SIG-M5 (cell line): ENCODE measurements around the gene ENTPD2.
"Not testable (repeated sequence)": the region's sequence is repeated elsewhere in the genome, so short reads cannot be mapped to it uniquely, and the experiment has no call there.

Source experiments
- DNase-seq: peaks from one replicate; lab custom pipeline; 2025; lab: John Stamatoyannopoulos, UW

ENTPD2 gene

GRCh38 chr9:137045294-137046087, 8.4 kb downstream of the ENTPD2 start:
- DNase-seq: no peak

DNA sequence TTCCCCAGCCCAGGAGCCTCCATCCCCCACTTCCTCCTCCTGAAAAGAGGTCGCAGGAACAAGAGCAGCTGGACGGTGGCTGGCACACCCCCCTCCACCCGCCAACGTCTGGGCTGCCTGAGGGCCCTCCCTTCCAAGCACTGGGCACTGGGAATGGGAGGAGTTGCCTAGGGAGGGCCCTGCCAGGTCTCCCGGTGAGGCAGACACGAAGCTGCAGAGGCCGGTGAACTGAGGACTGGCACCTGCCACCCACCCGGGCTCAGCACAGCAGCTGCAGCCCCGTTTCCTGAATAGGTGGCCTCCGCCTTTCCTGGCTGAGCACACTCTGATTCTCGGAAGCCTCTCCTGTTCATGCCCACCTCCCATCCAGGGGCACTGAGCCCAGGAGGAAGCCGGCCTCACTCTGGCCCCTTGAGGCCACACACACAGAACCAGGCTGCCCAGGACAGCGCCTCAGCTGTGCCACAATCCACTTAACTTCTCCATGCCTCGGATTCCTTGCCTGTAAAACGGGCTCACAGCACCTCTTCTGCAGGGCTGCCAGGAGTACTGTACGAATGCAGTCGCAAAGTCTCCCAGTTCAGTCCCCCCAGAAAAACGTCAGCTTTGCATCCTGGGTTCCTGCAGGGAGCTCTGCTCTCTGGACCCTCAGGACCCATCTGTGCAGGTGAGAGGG, 9.2 kb downstream of the ENTPD2 start:
- no peak for DNase-seq

GRCh38 chr9:137044037-137044436, 9.8 kb downstream of the ENTPD2 start:
- no peak for DNase-seq

DNA sequence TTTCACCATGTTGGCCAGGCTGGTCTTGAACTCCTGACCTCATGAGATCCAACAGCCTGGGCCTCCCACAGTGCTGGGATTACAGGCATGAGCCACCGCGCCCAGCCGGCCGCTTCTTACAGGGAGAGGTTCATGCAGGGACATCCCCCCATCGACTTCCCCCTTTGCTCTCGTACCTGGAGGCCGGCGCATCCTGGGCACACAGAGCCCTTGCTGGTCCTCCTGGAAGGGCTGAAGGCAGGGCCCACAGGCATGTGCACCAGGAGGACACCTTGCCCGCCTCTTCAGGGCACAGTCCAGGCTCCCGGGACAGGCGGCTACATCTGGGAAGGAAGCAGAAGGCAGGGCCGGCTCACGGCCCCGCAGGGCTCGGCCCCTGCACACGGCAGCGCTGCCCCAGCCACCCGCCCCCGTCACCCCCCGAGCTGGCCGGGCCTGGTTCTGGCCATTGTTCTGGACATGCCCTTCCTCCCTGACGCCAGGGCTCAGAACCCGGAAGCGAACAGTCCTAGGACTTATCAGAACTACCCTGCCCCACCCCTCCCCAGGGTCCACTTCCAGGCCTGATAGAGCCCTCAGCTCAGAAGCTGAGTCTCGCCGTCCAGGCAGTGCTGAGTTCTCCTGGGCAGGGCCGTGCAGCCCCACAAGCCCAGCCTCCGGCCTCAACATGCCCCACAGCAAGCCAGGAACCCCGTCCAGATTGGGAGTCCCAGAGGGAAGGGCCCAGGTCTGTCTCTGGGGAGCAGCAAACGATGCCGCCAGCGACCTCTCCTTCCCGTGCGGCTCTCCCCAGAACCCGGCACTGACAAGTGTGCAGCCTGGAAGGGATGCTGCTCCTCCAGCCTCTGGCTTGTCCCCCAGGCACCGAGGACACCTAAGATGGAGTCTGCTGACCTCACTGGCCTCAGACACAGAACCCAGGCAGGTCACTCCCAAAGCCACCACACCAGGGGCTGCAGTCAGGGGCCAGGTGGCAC, 10.8 kb downstream of the ENTPD2 start:
- DNase-seq: no peak

DNA sequence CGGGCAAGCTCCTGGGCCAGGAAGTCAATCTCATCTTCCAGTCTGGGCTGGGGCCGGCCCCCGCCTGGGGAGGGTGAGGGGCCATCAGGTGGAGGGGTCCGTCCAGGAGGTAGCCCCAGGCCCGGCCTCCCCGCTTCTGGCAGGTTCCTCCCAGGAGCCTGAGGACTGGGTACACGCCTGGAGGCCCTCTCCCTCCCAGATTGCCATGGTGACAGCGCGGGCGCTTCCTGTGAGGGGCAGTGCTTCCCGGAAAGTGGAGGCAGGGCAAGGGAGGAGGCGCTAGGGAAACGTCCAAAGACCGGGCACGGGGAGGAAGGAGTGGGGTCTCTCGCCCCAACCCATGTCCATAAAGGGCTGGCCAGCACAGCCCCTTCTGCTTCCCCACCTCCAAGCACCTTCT, 12.7 kb downstream of the ENTPD2 start:
- no peak for DNase-seq

GRCh38 chr9:137040568-137040967, 13.3 kb downstream of the ENTPD2 start:
- DNase-seq: no peak

- no peak for DNase-seq
Measured at GRCh38 chr9:137039611-137040366, 14.1 kb downstream of the ENTPD2 start.

DNA sequence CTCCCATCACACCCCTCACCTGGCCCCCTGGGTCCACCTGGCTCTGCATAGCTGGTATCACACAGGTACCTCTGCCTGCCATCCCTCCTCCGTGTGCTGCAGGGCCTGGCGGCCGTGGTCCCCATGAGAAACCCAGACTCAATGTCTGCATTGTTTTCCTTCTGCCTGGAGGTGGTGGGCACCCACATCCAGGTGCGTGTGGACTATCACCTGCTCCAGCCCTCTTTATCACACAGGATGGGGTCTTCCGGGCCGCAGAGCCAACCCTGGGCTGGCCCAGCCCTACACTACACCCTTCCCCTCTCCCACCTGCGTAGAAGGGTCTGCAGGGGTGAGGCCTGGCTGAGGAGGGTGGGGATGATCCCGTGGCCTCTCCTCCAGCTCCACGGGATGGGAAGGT, 14.9 kb downstream of the ENTPD2 start:
- DNase-seq: no peak

GRCh38 chr9:137037483-137037882, 16.4 kb downstream of the ENTPD2 start:
- no peak for DNase-seq

GRCh38 chr9:137037035-137037434, 16.8 kb downstream of the ENTPD2 start:
- DNase-seq: no peak

GRCh38 chr9:137035937-137036336, 17.9 kb downstream of the ENTPD2 start:
- no peak for DNase-seq

- DNase-seq: no peak
Measured at GRCh38 chr9:137035507-137035834, 18.4 kb downstream of the ENTPD2 start.

DNA sequence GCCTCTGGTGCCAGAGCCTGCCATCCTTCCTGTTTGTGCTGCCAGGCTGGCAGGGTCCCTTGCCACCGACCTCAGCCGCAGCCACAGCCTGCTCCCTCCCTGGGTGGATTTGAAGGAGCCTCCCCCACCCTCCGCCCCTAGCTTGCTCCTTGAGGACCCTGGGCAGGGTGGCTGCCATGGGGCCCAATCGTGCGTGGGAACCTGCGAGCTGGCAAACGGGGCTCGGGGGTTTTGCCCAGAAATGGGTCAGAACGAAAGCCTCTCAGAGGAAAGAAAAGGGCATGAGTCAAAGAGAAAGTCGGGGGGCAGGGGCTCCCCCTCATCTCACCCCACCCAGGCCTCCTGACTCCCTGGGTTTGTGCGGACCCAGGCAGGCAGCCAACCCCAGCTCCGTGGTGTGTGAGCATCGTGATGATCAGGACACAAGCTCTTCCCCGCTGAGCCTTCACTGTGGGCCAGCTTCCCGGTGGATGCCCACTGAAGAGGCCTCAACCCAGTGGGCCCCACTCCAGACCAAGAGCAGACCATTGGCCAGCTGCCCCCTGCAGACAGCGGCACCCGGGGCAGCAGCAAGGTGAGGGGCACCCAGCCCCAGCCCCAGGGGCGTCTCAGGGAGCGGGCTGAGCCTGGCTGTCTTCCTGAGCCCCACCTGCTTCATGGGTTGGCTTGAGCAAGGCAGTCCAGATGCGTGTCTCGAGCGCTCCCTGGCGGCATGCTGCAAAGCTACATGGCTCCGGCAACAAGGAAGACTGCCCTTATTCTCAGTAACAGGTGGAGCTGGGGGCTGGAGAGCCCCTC, 19.0 kb downstream of the ENTPD2 start:
- DNase-seq: peak; percentile 35

DNA sequence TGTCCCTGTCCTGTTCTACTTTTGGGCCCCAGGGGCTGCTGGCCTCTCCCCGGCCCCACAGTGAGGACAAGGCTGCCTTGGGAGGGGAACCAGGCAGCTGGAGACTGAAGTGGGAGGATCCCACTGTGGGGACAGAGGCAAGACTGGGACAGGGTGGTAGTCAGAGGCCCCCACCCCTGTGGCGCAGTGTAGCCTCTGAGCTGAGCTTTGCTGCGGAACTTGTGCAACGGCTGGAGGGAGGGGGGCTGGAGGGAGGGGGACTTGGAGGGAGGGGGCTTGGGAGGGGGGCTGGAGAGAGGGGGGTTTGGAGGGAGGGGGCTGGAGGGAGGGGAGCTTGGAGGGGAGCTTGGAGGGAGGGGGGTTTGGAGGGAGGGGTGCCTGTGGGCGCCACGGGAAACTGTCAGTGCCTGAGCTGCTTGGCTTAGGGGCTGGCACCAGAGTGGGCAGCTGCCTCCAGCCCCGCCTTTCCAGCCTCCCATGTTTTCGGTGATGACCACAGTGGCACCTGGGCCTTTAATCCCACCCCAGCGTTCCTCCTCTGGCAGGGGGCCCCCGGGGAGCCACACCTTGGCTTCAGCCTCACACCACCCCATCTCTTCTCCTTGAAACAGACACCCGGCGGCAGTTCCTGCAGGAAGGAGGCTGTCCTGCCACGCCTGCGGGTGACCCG, 19.7 kb downstream of the ENTPD2 start:
- no peak for DNase-seq

GRCh38 chr9:137033481-137033880, 20.4 kb downstream of the ENTPD2 start:
- DNase-seq: not testable (repeated sequence)

DNA sequence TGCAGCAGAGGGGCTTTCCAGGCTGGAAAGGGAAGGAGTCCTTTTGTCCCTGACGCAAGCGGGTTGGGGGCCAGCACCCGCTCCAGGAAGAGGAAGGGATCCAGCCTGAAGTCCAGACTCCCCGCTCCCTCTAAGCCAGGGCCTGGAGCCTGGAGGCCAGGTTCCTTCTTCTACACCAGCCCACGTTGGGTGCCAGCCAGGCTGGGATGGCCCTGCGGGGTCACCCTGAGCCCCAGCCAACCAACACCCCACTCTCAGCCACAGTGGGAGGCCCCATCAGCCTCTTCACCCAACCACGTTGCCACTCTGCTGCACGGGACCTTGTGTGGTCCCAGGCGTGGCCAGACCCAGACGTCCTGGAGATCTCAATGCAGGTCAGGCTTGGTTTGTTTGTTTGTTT, 21.0 kb downstream of the ENTPD2 start:
- no peak for DNase-seq

DNA sequence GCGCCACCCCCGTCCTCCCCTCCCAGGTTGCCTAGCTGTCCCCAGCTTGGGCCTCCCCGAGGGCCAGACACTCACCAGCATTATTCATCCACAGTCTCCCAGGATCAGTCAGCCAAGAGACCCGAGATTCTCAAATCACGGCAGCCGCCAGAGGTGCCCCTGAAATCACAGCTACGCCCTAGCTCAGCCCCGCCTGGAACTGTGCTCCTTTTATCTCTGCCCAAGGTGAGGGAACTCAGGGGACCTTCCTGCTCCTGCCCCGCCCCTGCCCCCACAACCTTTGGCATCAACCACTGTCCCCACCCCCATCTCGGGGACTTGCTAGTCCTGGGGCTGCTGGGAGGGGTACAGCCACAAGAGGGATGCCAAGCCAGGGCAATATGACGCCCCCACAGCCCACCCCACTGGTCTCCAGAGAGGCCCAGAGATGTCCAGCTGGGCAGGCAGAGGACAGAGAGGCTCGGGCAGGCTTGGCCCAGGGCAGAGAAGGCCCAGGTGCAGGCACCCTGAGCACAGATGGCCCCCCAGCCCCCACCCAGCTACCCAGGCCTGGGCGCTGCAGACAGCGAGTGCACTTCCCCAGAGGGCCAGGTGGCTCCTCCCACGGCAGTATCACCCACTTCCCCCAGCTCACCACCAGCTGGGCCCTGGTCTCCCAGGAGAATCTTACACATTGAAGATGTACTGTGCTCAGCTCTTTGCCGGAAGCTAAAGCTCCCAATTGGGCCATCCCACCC, 21.8 kb downstream of the ENTPD2 start, which contains the start of gene FUT7:
TSS of gene FUT7 (minus strand) at position 185 of the 737 bp plus-strand sequence. CDS start at position 88, 97 bp downstream.
- DNase-seq: no peak

DNA sequence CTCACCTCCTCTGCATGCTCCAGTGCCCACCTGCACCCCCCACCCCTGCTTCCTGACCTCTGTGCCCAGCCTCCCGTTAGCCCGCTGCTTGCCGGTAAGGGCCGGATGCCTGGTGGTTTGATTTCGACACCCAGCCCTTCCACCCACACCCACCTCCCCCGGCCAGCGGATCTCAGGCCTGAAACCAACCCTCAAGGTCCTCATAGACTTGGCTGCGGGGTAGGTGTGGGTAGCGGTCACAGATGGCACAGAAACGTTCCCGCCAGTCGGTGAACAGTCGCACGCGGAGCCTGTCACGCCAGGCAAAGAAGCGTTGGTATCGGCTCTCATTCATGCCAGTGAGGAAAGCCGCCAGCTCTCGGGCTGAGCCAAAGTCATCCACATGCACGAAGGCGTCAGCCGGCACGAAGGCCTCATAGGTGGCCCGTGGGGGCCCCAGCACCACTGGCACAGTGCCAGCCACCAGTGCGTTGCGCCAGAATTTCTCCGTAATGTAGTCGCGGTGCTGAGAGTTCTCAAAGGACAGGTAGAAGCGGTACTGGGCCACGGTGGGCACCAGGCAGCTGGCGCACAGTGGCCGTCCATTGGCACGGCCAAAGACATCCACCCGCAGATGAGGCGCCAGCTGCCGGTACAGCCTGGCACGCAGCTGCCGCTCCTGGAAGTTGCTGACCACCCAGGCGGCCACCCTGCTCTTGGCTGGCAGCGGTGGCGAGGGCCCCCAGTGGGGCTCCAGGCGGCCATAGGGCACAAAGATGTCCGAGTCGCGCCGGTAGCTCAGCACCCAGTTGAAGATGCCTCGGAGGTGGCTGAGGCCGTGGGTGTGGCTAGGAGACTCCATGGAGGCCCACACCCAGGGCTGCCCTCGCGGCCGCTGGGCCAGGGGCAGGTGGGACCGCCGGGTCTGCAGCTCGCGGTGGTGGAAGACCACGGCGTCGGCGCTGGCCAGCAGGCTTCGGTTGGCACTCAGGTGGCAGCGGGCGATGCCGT, 23.0 kb downstream of the ENTPD2 start:
- DNase-seq: no peak
